AG08395 (cell line): ENCODE data around the gene TMOD2.

ENCODE experiments used
- DNase-seq: peaks from one replicate; pipeline ENCODE4 v3.0.0; 2012; ENCODE audit warnings: mixed read lengths, low spot score

The TMOD2 gene

GRCh38 chr15:51856714-51857380 is 105.5 kb downstream of the TMOD2 start:
- DNase-seq, result no peak

- DNase-seq, result no peak
Observed at GRCh38 chr15:51861557-51862359, 110.4 kb downstream of the TMOD2 start.

- DNase-seq, result no peak
Observed at GRCh38 chr15:51863131-51863530, 111.7 kb downstream of the TMOD2 start.

GRCh38 chr15:51864408-51865056 is 113.1 kb downstream of the TMOD2 start:
- DNase-seq, result no peak

- no peak for DNase-seq
Observed at GRCh38 chr15:51865317-51865716, 113.9 kb downstream of the TMOD2 start.
